HG03196 (cell line): ENCODE results near the gene BIN2.

Experiments
- ATAC-seq: cut with Tn5 transposase; IDR thresholded peaks from one replicate; pipeline ENCODE4 v1.9.1; 2021; ENCODE audit not compliant: unreplicated experiment

BIN2 gene

DNA sequence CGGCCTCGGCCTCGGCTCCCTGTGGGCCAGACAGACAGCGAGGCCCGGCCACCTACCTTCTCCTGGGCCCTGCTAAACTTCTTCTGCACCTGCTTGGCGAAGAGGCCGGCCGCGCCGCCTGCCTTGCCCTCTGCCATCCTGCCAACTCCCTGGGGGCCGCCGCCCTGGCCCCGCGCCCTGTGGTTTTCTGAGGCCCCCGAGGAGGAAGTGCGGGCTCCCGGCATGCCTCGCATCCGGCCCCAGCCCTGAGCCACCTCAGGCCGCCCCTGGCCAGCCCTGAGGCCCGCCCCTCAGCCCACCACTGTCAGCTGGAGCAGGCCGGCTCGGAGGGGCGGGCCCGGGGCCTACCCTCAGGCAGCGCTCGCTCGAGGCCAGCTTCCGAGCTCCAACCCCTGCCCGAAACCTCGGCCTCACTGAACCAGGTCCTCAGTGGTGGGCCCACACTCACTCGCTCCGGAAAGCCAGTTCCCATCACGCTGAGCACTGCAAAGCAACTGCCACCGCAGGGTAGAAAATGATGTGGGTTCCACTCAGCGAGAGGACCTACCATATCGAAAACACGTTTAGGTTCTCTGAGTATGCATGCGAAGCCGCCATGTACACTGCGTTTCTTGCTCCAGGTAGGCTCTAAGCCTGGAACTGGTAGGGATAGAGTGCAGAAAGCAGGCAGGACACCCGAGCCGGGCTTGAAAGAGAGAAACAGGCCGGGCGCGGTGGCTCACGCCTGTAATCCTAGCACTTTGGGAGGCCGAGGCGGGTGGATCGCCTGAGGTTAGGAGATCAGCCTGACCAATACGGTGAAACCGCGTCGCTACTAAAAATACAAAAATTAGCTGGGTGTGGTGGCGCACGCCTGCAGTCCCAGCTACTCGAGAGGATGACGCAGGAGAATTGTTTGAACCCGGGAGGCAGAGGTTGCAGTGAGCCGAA is at the start of gene BIN2:
Gene BIN2 (minus strand): TSS at position 209 of the 930 bp plus-strand sequence. CDS start 72 bp downstream, at position 137.
- peak; percentile 44 for ATAC-seq

DNA sequence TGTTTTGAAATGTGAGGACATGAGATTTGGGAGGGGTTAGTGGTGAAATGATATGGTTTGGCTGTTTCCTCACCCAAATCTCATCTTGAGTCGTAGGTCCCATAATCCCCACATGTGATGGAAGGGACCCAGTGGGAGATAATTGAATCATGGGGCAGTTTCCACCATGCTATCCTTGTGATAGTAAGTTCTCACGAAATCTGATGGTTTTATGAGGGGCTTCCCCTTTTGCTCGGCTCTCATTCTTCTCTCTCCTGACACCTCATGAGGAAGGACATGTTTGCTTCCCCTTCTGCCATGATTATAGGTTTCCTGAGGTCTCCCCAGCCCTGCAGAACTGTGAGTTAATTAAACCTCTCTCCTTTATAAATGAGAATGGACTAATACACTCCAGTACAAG is 49.2 kb upstream of the BIN2 start:
- ATAC-seq = no peak

DNA sequence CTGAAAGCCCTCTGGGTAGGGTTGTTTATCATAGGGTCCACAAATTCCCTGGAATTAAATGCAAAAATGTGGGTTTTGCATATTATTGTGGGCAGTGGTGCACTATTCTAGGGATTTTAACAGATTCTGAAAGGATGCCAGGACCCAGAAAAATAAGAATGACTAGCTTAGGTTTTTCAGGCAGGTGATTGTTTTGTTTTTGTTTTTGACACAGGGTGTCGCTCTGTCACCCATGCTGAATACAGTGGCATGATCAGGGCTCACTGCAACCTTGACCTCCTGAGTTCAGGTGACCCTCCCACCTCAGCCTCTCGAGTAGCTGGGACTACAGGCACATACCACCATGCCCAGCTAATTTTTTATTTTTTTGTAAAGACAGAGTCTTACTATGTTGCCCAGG is 48.0 kb upstream of the BIN2 start:
- no peak for ATAC-seq

DNA sequence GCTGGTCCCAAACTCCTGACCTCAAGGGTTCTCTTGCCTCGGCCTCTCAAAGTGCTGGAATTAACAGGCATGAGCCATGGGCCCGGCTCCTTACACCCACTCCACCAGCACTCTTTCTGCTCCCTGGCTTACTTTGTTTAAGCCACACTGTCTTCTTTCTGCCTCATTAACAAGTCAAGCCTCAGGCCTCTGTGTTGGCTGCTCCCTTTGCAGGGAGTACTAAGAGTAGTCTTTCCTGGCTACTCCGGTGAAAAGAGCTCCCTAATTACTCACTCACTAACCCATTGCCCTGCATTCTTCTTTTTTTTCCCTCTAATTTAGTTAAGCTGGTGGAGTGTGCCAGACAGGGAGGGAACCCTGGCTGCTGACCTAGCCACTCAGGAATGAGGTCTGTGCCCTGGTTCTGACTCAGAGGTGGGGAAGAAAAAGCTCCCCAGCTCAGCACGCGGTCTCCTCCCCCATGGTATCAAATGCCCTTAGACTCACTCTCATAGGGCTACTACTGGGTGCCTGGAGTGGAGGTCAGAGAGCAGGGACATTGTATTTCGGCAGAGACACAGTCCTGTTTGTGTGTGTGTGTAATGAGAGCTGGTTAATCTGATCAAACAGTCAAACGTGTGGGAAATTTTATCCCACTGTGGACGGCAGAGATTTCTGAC is 47.5 kb upstream of the BIN2 start:
- ATAC-seq = no peak

DNA sequence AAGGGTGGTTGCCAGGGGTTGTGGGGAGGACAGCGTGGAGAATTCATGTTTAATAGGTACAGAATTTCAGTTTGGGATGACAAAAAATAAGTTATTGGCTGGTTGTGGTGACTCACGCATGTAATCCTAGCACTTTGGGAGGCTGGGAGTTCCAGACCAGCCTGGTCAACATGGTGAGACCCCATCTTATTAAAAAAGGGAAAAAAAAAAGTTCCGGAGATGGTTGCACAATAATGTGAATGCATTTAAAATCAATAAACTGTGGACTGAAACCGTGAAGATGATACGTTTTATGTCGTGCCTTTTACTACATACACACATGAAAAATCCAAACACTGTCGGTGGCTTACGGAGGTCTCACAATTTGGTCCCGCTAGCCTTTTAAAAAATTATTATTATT is 46.7 kb upstream of the BIN2 start:
- no peak for ATAC-seq

DNA sequence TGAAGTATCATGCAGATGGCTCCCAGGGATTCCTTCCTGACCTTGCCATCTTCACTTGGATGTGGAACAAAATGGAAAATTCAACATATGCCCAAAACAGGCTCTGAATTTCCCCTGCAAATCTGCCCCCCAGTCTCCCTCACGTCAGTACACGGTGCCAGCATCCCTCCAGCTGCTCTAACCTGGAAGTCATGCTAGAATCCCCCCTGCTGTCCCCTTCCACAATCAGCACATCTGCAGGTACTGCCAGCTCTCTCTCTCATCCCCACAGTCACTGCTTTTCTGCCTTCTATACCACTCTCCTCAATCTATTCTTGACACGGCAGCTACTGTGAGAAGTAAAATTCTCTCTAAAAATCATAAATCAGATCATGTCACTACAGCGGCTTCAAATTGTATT is 45.6 kb upstream of the BIN2 start:
- no peak for ATAC-seq

DNA sequence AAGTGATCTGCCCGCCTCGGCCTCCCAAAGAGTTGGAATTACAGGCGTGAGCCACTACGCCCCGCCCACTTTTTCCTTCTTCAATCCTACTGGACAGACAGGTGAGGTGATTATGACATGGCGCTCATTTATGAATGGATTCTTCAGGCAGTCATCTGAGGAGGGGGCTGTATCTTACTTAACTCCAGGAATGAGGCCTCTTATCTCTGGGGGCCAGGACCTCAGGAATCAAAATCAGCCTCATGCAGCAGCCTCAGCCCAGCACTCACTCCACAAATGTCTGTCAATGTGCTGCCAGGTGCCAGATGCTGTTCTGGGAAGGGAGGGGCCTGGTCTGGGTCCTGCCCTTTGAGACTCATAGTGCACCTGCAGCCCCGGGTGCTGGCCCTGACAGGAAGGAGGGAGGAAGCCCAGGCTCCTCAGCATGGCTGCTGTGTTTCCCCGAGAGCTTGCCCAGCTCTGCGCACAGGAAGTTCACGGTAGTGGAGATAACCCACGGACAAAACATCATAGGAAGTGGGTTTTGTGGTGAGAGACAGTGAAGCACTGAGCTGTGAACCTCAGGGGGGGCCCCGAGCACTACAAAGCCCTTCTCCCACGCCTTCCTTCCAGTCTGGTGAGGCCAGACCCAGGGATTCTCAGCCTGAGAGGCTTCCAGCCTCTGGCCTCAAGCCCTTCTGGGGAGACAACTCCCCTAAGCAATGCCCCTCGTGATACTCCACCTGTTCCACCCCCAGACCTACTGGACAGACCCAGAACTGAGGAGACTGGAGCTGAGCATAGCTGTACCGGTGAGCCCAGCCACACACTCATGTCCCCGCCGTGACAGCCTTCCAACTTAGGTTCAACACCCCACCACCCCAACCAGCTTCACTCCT is 44.9 kb upstream of the BIN2 start:
- peak; percentile 97 for ATAC-seq

DNA sequence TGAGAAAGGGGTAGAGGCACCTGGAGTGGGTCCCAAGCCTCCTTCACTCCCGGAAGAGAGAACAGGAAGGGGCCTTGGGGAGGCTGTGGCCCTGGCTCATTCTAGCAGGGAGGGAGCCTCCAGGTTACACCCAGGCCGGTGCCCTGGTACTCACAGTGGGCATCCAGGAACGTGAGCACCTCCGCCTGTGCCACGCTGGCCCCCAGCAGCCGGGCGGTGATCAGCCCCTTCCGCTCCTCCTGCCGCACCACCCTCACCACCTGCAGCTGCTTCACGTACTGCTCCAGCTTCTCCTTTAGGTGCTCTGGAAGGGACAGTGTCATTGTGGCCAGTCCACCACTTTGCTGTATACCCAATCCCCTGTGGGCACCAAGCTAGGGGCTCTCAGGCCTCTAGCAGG is 41.3 kb upstream of the BIN2 start:
- ATAC-seq = no peak

DNA sequence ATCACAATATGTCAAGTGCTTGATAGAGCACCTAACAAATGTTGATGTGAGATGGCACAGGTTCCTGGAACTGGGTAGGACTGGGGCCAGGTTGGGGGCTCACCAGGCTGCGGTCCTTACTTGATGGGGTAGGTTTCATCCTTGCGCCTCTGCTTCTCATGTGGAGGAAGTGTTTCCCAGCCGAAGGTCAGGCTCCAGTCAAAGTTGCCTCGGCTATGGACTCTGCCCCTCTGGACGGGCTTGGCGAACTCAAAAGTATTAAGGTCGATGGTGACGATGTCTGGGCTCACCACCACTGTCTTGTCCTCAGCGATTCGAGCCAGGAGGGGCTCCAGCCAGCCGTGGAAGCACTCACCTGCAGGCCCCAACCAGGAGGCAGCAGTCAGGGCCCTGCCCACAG is 40.0 kb upstream of the BIN2 start:
- no peak for ATAC-seq

DNA sequence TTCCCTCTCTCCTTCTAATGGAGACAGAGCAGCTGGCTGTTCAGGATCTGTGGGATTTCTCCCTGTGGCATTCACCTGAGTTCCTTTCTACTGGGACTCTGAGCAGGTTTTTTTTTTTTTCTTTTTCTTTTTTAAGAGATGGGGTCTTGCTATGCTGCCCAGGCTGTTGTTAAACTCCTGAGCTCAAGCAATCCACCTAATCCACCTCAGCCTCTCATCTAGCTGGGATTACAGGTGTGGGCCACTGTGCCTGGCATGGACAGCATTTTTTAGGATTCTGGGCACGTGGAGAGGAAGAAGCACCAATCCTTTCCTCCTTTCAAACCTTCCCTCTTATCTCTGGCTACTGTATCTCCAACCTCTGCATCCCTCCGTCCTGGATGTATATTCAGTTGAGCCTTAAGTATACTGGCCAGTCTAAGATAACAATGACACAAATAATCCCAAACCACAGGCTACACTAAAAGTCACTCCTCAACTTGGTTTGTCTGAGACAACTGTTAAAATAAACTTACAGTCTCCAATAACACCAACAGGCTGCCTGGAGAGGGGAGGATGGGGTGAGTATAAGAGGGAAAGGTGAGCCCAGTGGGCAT is 38.9 kb upstream of the BIN2 start:
- no peak for ATAC-seq

DNA sequence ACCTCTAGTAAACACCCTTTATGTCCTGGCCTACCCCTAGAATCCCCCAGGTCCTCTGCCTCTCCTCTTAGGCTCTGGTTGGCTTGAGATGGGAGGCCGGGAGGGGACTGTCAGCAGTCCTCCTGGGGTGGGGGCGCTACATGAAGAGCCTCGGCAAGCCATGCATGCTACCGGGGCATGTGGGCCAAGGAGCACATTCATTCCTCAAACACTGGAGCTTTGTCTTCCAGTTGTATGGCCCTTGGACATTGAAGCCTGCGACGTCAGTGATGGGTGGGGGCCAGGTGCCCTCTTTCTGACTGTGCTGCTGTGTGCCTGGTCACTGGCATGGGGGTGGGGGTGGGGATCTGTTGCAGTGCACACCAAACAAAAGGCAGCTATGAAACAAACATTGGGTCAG is 38.3 kb upstream of the BIN2 start:
- no peak for ATAC-seq

DNA sequence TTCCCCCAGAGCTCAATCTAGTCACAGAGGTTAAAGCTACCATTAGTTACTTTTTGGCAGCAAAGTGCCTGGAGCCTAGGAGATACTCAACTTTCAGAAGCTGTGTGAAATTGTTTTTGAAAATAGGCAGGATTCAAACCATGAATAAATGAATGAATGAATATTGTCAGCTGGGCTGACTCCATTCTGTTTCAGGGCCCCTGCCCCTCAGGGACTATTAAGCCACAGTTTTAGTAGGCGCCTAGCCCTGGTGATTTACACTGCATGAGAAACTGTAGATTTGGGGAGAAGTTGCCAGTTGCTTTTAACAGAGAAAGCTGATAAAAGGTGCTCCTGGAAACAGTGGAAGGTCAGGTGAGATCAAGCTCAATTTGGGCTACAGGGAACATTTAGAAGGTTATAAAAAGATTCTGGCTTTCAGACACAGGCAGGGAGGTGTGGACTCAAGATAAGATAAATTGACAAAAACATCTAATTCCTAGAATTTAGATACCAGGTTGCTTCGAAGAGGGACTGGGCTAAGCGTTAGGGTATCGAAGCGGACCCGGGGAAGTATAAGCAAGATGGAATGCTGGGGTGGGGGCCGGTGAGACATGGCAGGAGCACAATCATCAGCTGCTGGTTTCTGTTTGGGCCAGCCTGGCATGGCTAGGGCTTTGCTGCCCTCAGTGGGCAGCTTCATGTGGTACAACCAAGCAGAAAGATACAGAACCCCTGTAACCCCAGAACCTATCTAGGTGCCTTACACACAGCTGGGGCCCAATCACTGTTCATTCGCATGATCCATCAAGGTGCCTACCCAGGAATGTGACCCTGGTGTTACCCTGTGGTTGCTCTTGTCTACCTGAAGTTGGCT is 37.4 kb upstream of the BIN2 start:
- no peak for ATAC-seq

DNA sequence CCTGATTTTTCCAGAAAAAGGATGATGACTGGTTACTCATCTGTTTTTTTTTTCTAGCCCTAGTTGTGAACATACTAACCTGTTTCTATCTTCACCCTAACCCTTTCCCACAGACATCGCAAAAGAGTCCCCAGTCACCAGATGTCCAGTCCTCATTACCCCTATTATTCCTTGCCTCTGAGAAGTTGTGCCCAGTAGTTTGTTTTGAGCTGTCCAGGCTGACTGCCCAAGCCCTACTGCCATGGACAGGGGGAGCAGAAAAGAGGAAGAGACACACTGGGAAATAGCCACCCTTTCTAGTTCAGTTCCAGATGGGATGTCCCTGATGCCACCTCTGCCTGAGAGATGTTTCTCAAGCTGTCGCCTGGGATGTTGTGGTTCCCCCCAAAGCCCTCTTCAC is 36.3 kb upstream of the BIN2 start:
- ATAC-seq = no peak

DNA sequence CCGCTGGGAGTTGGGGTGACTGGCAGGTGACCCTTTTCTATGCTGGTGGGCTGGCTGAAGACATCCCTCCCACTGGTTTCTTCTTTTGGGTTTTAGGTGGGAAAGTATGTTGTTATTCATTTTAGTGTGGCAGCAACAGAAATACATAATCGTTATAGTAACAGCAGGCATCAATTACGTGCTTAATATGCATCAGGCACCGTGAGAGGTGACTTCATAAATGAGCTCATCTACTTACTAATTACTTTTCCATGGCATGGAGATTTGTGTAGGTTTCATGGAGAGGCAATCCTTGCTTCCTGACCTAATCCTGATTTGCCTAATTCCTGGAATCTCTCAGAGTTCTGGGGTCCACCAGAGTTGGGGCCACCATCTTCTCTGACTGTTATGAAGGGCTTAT is 35.9 kb upstream of the BIN2 start:
- ATAC-seq = no peak

DNA sequence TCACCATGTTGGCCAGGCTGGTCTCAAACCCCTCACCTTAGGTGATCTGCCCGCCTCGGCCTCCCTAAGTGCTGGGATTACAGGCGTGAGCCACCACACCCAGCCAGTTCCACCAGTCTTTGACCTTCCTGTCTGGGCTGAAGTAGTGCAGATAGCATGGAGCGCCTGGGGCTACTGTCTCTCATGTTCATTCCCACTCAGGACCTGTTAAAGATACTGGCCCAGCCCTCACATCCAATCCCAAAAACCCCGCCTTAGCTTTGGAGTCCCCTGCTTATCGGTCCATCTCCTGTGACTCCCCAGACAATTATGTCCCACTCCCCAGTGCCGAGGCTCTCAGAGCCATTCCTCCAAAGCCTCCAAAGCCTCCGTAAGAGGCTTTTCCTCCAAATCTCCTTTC is 34.5 kb upstream of the BIN2 start:
- ATAC-seq = no peak

DNA sequence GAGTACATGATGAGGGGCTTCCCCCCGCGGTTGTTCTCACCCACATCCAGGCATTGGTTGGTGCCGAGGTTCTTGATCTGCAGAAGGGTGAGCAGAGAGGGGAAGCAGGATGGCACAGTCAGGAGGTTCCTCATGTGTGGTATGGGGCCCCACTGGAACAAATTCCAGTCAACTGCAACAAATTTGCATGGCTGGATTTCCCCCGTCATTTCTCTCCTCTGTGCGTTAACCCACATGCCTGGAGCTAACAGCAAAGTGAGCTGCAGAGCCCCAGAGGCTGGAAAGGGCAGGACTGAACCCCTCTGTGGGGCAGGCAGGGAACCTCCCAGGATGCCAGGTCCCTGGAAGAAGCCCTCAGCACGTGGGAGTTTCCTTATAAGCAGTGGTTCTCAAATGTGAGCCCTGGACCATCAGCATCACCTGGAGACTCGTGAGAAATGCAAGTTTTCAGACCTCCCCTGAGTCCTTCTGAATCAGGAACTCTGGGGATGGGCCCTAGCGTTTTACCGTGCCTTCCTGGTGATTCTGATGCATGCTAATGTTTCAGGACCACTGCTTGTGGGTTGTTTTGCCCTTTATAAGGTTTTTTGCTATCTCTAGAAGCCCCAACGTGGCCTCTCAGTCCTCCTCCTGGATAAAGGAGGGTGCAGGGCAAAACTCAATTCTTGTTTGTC is 33.5 kb upstream of the BIN2 start:
- no peak for ATAC-seq

DNA sequence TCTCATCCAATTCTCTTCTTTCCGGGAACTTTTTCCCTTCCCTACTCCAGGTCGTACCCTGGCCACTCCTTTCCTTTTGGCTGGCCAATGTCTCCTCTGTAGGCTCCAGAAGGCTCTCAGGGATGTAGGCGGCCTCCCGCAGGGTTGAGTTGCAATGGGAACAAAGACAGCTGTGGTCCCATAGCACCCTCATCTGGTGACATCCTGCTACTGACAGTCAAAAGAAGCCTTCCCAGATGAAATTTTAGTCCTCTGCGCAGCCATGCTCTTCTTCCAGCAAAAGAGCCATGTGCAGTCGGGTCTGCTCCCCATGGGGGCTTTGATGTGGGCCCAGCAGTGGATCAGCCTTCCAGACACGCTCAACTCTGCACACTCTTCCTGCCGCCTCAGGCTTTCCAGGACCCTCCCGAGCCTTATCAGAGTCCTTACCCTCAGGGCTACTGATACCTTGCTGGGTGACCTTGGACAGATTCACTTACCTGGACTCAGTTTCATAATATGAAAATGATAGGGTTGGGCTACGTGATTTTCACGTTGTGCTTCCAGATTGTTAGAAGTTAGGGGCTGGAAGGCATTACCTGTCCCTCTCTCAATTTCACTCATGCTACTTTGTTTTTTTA is 28.0 kb upstream of the BIN2 start:
- ATAC-seq = no peak

DNA sequence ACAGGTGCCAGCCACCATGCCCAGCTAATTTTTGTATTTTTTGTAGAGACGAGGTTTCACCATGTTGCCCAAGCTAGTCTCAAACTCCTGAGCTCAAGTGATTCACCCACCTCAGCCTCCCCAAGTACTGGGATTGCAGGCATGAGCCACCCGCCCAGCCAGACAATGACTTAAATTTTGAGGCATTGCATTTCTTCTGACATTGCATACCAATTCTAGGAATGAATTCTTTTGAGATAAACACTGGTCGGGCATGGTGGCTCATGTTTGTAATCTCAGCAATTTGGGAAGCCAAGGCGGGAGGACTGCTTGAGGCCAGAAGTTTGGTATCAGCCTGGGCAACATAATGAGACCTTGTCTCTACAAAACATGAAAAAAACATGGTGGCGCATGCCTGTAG is 25.1 kb upstream of the BIN2 start:
- no peak for ATAC-seq

DNA sequence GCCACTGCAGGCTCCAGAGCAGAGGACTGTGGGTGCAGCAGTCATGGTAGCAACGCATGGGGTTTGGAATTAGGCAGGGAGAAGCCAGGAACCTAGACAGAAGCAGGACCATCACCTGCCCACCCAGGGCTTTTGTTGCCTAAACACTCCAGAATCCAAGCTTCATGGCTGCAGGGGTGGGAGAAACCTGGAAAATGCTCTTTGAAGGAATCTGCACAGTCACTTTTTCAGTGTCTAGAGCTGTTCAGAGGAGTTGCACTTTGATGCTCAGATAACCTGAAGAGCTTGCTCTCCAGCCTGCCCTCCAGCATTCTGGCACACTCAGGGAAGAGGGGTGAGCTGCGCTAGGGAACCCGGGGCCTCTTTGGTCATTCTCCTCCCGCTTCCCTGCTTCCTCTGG is 24.1 kb upstream of the BIN2 start:
- ATAC-seq = no peak
